Endothelial cell of umbilical vein (primary cell): ENCODE measurements around the gene ZNF3. TPM values are rescaled to one million over a fixed set of nuclear protein-coding genes. Genes with fewer than 3 reads are reported as not detected.

Experiments
- BruUV-seq: library from RNA; stranded (reverse); fragments of 400-500 nt; replicated peaks from 2 replicates; lab custom pipeline; 2021; lab: Mats Ljungman, UMichigan
- CTCF ChIA-PET: fragments of 300-600, 350-600 bp; sonication (Branson Sonifier 250); formaldehyde crosslinking; loops from one replicate; lab custom pipeline; 2021; ENCODE audit warnings: antibody characterized with exemption, inconsistent platforms; lab: Charles Lee
- POLR2A ChIA-PET: fragments of 300-600, 350-600 bp; sonication (Branson Sonifier 250); formaldehyde crosslinking; loops from one replicate; lab custom pipeline; 2021; ENCODE audit warnings: antibody characterized with exemption, inconsistent platforms; lab: Charles Lee
- DNase-seq: peaks from one replicate; pipeline ENCODE4 v3.0.0-alpha.2; 2011; ENCODE audit warnings: low read depth, low spot score
- FAIRE-seq: peaks from 2 replicates; lab custom pipeline; 2011; peaks lifted over from hg19 to GRCh38; lab: Jason Lieb, UNC
- H2AFZ ChIP-seq: 2 replicates; pipeline ENCODE4 v1.6.0; 2012; ENCODE audit warnings: low read depth, low read length, control low read depth, inconsistent platforms
- H3K27ac ChIP-seq: 2 replicates; pipeline ENCODE4 v1.5.1; 2011; ENCODE audit warnings: low read depth, mild to moderate bottlenecking, control low read depth, low read length, moderate library complexity; ENCODE audit not compliant: insufficient read depth
- H3K27me3 ChIP-seq, 2 experiments: 2 replicates each; pipeline versions ENCODE4 v1.6.0 to v1.6.1; 2011; ENCODE audit warnings: low read length in 2 of 2, mixed read lengths in 1 of 2; ENCODE audit not compliant: control insufficient read depth in 2 of 2, insufficient read depth in 2 of 2
- H3K36me3 ChIP-seq, 2 experiments: 2 replicates in 1 of 2; 3 replicates in 1 of 2; pipeline ENCODE4 v1.5.1; 2011; ENCODE audit warnings: low read length in 2 of 2, mild to moderate bottlenecking in 1 of 2, moderate library complexity in 1 of 2; ENCODE audit not compliant: control insufficient read depth in 2 of 2, insufficient read depth in 2 of 2; ENCODE audit errors: extremely low read depth in 1 of 2
- H3K4me1 ChIP-seq: 3 replicates; pipeline ENCODE4 v1.5.1; 2011; ENCODE audit warnings: mild to moderate bottlenecking, low read length; ENCODE audit not compliant: control insufficient read depth, insufficient read depth; ENCODE audit errors: extremely low read depth
- H3K4me2 ChIP-seq: 2 replicates; pipeline ENCODE4 v1.6.1; 2011; ENCODE audit warnings: low read length, control low read depth, mixed read lengths; ENCODE audit not compliant: insufficient read depth
- H3K4me3 ChIP-seq, 3 experiments: fragments of 200-600 bp in 1 of 3; sonication (generic), shearing (Covaris generic) in 1 of 3; replicated peaks in 1 of 3; 2 replicates each; pipeline ENCODE4 v1.5.1; 2011 to 2016; ENCODE audit warnings: control low read depth in 3 of 3, low read length in 3 of 3, mild to moderate bottlenecking in 2 of 3, inconsistent platforms in 1 of 3, low read depth in 1 of 3, moderate library complexity in 1 of 3; ENCODE audit not compliant: insufficient read depth in 1 of 3
- H3K79me2 ChIP-seq: 2 replicates; pipeline ENCODE4 v1.6.0; 2012; ENCODE audit warnings: low read length, inconsistent platforms; ENCODE audit not compliant: control insufficient read depth, insufficient read depth
- H3K9ac ChIP-seq: replicated peaks from 2 replicates; pipeline ENCODE3; 2011; ENCODE audit warnings: low read length, control low read depth; ENCODE audit not compliant: insufficient read depth; ENCODE audit errors: extremely low read depth
- H3K9me1 ChIP-seq: replicated peaks from 3 replicates; pipeline ENCODE4 v1.6.0; 2011; ENCODE audit warnings: mild to moderate bottlenecking, low read length; ENCODE audit not compliant: control insufficient read depth, insufficient read depth; ENCODE audit errors: extremely low read depth
- H3K9me3 ChIP-seq: replicated peaks from 2 replicates; pipeline ENCODE4 v1.5.1; 2012; ENCODE audit warnings: low read length, inconsistent platforms; ENCODE audit not compliant: control insufficient read depth, insufficient read depth
- H4K20me1 ChIP-seq: replicated peaks from 2 replicates; pipeline ENCODE3; 2011; ENCODE audit warnings: mild to moderate bottlenecking, low read length; ENCODE audit not compliant: control insufficient read depth, insufficient read depth; ENCODE audit errors: extremely low read depth
- FOS ChIP-seq: IDR thresholded peaks from 2 replicates; pipeline ENCODE4 v1.6.1; 2011; ENCODE audit warnings: mild to moderate bottlenecking, low read length, moderate library complexity, borderline replicate concordance; ENCODE audit not compliant: insufficient read depth
- GATA2 ChIP-seq: IDR thresholded peaks from 2 replicates; pipeline ENCODE4 v1.7.0; 2011; ENCODE audit warnings: low read depth, mild to moderate bottlenecking, moderate library complexity, mixed read lengths, low read length; ENCODE audit not compliant: insufficient read length, insufficient read depth
- JUN ChIP-seq: IDR thresholded peaks from 2 replicates; pipeline ENCODE4 v1.6.1; 2011; ENCODE audit warnings: borderline replicate concordance, low read depth; ENCODE audit not compliant: insufficient read length, insufficient read depth
- MYC ChIP-seq: IDR thresholded peaks from one replicate; pipeline ENCODE4 v1.6.1; 2011; ENCODE audit warnings: mild to moderate bottlenecking, low read depth, low read length
- POLR2A ChIP-seq: IDR thresholded peaks from 2 replicates; pipeline ENCODE4 v1.6.1; 2012; ENCODE audit warnings: low read depth, mild to moderate bottlenecking, control low read depth, low read length
- POLR2AphosphoS5 ChIP-seq: IDR thresholded peaks from 2 replicates; pipeline ENCODE4 v1.6.1; 2012; ENCODE audit warnings: low read depth, mild to moderate bottlenecking, control low read depth, low read length, moderate library complexity; ENCODE audit not compliant: insufficient read depth
- dilution Hi-C: fragments of 300-500 bp; cut with MboI; formaldehyde crosslinking; loops from one replicate; pipeline ENCODE4 v1.15.0; 2019; ENCODE audit warnings: low sequenced_read_pairs; ENCODE audit not compliant: extremely low pct_ligation_motif_present
- intact Hi-C: fragments of 100-400 bp; cut with micrococcal nuclease; formaldehyde crosslinking; loops from one replicate; pipeline ENCODE4 v1.10.0; 2022
- polyA plus RNA-seq, 4 experiments: library from polyadenylated mRNA; depleted of rRNA in 3 of 4; stranded (reverse) in 3 of 4; unstranded in 1 of 4; fragments of >200 nt; gene quantifications; 2 replicates each; pipeline versions ENCODE4 v1.2.1 to v1.2.3, GENCODE V29; 2011 to 2012; ENCODE audit warnings: missing spikeins in 1 of 4
- total RNA-seq: library from RNA; stranded (reverse); gene quantifications from 2 replicates; pipeline ENCODE4 v1.2.3, GENCODE V29; 2021

ZNF3 gene
- total and polyA plus RNA-seq, 2 donors (not counting 3 experiments of a cell fraction or from before 2014, with no cell fraction given), result 21.8 to 30.9 TPM

DNA sequence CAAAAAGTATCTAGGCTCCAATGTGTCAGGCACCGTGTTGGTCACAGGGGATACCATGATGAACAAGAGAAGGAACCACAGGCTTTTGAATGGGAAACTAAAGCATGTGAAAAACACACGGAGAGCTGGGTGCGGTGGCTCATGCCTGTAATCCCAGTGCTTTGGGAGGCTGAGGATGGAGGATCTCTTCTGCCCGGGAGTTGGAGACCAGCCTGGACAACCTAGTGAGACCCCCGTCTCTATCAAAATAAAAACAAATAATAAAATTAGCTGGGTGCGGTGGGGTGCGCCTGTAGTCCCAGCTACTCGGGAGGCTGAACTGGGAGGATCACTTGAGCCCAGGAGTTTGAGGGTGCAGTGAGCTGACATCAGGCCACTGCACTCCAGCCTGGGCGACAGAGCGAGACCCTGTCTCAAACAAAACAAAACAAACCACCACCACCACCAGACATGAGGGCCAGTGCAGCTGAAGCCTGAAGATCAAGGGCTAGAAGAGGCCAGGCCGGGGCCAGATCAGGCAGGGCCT lies 6.6 kb upstream of the ZNF3 start:
- Histone ChIP-seq H3K9me3 (no peaks in the 10 kb centered on the region), H3K4me2 (peak overlapping the region; percentile 45), H2AFZ (no peak overlapping the region), H3K9me1 (no peaks in the 10 kb centered on the region), H3K27me3 (no peaks in the 10 kb centered on the region), H4K20me1 (no peaks in the 10 kb centered on the region), H3K4me1 (peaks cover 32% of the 10 kb centered on the region), H3K79me2 (peaks cover 17% of the 10 kb centered on the region), H3K4me3 (peak overlapping the region in 1 of 3 experiments; percentile 74), H3K36me3 (peaks cover 15 to 16% of the 10 kb centered on the region in 2 experiments), H3K9ac (peak overlapping the region; percentile 90), H3K27ac (peak overlapping the region; percentile 94)
- DNase-seq (no peak), FAIRE-seq (no peak)
- dilution Hi-C loops (no loop called here), intact Hi-C loops (loop anchor here (10.0 kb wide), 1 partner anchor 173 kb away; the partner anchor contains the start of gene TRIM4)
- TF ChIP-seq MYC, result no peak
- TSS peak; percentile 58 for BruUV-seq
- ChIA-PET POLR2A (interaction anchor here (1.0 to 2.0 kb wide), 2 partner anchors 12 to 13 kb away, joined by 6 to 10 read pairs; partner anchors contain the start of genes AP4M1 and MCM7), CTCF (interaction anchor here (0.6 to 2.9 kb wide), 3 partner anchors 13 to 350 kb away, joined by 4 to 18 read pairs (median 5); partner anchors contain the start of genes AP4M1 and MCM7)

DNA sequence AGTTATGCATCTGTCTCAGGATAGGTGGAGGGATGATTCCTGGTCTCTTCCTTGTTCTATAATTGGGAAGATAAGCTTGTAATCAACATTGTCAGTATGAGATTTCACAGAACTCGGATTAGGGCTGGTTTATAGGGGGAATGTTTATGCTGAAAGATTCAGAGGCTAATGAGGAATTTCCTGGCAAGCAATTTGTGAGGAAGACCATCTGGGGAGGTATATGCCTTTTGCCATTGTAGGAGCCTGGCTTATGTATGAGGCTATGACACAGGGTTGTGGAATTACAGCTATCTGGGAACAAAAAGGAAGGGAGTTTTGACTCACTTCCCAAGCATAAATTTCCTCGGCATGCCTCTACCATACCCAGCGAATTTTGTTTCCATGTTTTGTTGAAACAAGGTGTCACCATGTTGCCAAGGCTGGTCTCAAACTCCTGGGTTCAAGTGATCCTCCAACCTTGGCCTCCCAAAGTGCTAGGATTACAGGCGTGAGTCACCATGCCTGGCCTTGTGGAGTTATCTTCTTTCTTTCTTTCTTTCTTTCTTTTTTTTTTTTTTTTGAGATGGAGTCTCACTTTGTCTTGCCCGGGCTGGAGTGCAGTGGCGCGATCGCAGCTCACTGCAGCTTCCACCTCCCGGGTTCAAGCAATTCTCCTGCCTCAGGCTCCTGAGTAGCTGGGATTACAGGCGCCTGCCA lies 5.7 kb upstream of the ZNF3 start:
- H3K9me3 ChIP-seq, result no peaks in the 10 kb centered on the region
- peaks cover 17% of the 10 kb centered on the region for H3K79me2 ChIP-seq
- H3K4me2 ChIP-seq, result peak overlapping the region; percentile 73
- no peaks in the 10 kb centered on the region for H3K27me3 ChIP-seq
- H3K9me1 ChIP-seq, result no peaks in the 10 kb centered on the region
- DNase-seq, result peak; percentile 97
- H3K27ac ChIP-seq, result peak overlapping the region; percentile 94
- peaks cover 33% of the 10 kb centered on the region for H3K4me1 ChIP-seq
- H3K9ac ChIP-seq, result peak overlapping the region; percentile 84
- H4K20me1 ChIP-seq, result no peaks in the 10 kb centered on the region
- ChIA-PET POLR2A (interaction anchor here (0.7 to 2.0 kb wide), 4 partner anchors 10 to 1013 kb away, joined by 3 to 10 read pairs (median 4); partner anchors contain the start of genes MCM7 and TRIM4), CTCF (interaction anchor here (0.6 to 2.9 kb wide), 4 partner anchors 14 to 619 kb away, joined by 3 to 18 read pairs (median 4); partner anchors contain the start of genes AP4M1, MCM7 and POP7)
- FAIRE-seq, result peak; percentile 99
- H3K4me3 ChIP-seq, result peak overlapping the region in 1 of 3 experiments; percentile 16
- intact Hi-C loops, result loop anchor here (1.0 to 10.0 kb wide), 3 partner anchors 14 to 172 kb away; partner anchors contain the start of genes AP4M1, MBLAC1, MCM7 and TRIM4
- peak overlapping the region; percentile 14 for H2AFZ ChIP-seq
- TF ChIP-seq FOS (peak; percentile 90), JUN (peak; percentile 98), GATA2 (peak; percentile 75), POLR2A (no peak), POLR2AphosphoS5 (peak; percentile 84)
- no TSS peak for BruUV-seq
- peaks cover 7 to 10% of the 10 kb centered on the region in 2 experiments for H3K36me3 ChIP-seq
- dilution Hi-C loops, result no loop called here
